SK-N-SH treated with all-trans-retinoic acid at 6 μM for 48 hours (cell line): Measurements from ENCODE around the gene GPN1.

Source experiments
- CSDC2 ChIP-seq: fragments of 250-450 bp; sonication (Bioruptor Pico); IDR thresholded peaks from 2 replicates; pipeline ENCODE4 v1.5.0; 2020; ENCODE audit warnings: mild to moderate bottlenecking, moderate library complexity
- ESRRG ChIP-seq: fragments of 250-450 bp; sonication (Bioruptor Pico); IDR thresholded peaks from 2 replicates; pipeline ENCODE4 v1.6.1; 2021; ENCODE audit warnings: mild to moderate bottlenecking
- ZFP30 ChIP-seq: fragments of 450-650 bp; formaldehyde crosslinking; IDR thresholded peaks from 2 replicates; pipeline ENCODE4 v1.5.0; 2022; ENCODE audit warnings: mild to moderate bottlenecking, moderate library complexity
- ZNF70 ChIP-seq: fragments of 450-650 bp; formaldehyde crosslinking; IDR thresholded peaks from 2 replicates; pipeline ENCODE4 v1.5.0; 2020; ENCODE audit warnings: mild to moderate bottlenecking, moderate library complexity
- ZNF8 ChIP-seq: fragments of 450-650 bp; formaldehyde crosslinking; IDR thresholded peaks from 2 replicates; pipeline ENCODE4 v1.5.0; 2020; ENCODE audit warnings: mild to moderate bottlenecking, moderate library complexity
- TF ChIP-seq, protein P1 (sequence below): fragments of 250-450 bp; sonication (Bioruptor Pico); IDR thresholded peaks from 2 replicates; pipeline ENCODE4 v1.8.0; 2020; ENCODE audit warnings: mild to moderate bottlenecking, moderate library complexity, borderline replicate concordance

GRCh38 chr2:27587025-27587424 is 41.8 kb upstream of the GPN1 start:
- no peak for TF ChIP-seq ESRRG
- TF ChIP-seq, protein P1, sequence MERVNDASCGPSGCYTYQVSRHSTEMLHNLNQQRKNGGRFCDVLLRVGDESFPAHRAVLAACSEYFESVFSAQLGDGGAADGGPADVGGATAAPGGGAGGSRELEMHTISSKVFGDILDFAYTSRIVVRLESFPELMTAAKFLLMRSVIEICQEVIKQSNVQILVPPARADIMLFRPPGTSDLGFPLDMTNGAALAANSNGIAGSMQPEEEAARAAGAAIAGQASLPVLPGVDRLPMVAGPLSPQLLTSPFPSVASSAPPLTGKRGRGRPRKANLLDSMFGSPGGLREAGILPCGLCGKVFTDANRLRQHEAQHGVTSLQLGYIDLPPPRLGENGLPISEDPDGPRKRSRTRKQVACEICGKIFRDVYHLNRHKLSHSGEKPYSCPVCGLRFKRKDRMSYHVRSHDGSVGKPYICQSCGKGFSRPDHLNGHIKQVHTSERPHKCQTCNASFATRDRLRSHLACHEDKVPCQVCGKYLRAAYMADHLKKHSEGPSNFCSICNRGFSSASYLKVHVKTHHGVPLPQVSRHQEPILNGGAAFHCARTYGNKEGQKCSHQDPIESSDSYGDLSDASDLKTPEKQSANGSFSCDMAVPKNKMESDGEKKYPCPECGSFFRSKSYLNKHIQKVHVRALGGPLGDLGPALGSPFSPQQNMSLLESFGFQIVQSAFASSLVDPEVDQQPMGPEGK (CRISPR knock-in tag) = no peak
- TF ChIP-seq ZNF8 (CRISPR knock-in tag) = no peak
- TF ChIP-seq CSDC2 (CRISPR knock-in tag) = no peak
- TF ChIP-seq ZFP30 (CRISPR knock-in tag) = no peak
- TF ChIP-seq ZNF70 (CRISPR knock-in tag) = no peak
